ENCODE data around the gene ALK.

ALK gene

DNA sequence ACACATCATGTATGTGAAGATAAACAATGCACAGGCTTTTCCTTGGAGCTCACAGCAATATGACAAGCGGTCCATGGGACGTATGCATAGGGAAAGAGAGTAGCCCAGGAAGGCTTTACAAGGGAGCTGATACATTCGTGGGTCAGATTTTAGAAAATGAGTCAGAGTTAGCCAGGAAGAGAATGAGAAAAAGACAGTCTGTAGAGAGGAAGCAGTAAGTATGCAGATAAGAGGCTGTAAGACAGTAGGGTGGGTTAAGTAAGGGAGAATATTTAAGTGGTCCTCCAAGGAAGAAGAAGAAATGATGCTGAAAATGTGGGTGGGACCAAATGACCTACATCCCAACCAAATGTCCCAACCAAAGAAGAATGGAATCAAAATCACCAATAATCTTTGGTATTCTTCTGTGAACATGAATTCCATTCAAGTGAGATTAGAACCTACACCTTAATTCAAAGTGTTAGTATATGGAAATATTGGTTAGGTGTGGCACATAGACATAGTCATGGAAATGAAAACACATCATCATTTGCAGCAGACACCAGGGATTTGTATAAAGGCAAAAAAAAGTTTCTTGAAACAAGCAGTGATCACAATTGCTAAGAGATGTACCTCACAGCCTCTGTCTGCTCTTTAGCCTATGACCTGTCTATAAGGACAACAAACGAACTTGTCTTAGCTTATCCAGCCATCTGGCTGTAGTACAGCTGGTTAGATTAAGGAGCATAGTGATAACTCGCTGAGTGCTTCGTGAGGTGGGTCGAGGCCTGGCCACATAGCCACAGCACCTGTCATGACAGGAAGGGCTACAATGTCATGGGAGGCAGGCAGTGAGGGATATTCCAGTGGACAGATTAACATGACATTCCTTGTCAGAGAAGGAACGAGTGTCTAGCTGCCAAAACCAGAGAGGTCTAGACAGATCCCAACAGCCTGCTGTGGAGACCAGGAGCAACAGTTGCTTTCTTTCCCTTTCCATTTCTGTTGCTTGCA lies 133.6 kb downstream of the ALK start:
- WGBS: 91% methylated on average over 8 of the region's 8 CpGs
- no peaks in the 10 kb centered on the region for H3K27me3 ChIP-seq (ENCODE audit: insufficient read depth, low read length)

DNA sequence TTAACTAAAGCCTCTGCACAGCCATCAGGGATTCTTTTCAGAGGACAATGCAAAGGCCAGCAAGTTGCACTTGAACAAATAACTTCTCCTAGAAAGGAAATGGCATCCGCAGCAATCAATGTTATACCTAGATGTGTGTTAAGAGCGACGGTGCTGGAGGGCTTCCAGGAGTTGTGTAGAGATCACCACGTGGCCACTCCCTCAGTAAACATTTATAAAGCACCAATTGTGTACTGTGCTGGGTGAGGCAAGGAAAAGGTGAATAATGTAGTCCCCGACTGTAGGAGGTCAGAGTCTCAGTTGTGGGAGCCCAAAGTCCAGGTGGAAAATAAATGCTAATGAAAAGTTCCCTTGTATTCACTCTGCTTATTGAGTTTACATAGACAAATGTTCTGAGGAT lies 135.0 kb downstream of the ALK start:
- H3K9me3 ChIP-seq (ENCODE audit: insufficient read depth, low read depth, low read length): no peaks in the 10 kb centered on the region
- no peak overlapping the region for H3K27ac ChIP-seq (ENCODE audit: low read depth, low read length)
- H3K4me1 ChIP-seq (ENCODE audit: insufficient read depth, low read length): 0 out of 2 replicates have a peak, but pooled peaks cover 5% of the 10 kb centered on the region
- no peaks in the 10 kb centered on the region for H3K27me3 ChIP-seq (ENCODE audit: insufficient read depth, low read length)
- no peaks in the 10 kb centered on the region for H3K36me3 ChIP-seq (ENCODE audit: insufficient read depth, low read length)
- 95% methylated on average over 5 of the region's 5 CpGs for WGBS
- H3K4me3 ChIP-seq (ENCODE audit: low read length): no peak overlapping the region
- no peak overlapping the region for H3K9ac ChIP-seq (ENCODE audit: low read depth, low read length)

More for the DNA sequence above, 133.6 kb downstream of the ALK start:
- 0 out of 2 replicates have a peak, but pooled peaks cover 5% of the 10 kb centered on the region for H3K4me1 ChIP-seq (ENCODE audit: insufficient read depth, low read length)
- no peaks in the 10 kb centered on the region for H3K9me3 ChIP-seq (ENCODE audit: insufficient read depth, low read depth, low read length)
- H3K9ac ChIP-seq (ENCODE audit: low read depth, low read length): no peak overlapping the region
- no peak overlapping the region for H3K27ac ChIP-seq (ENCODE audit: low read depth, low read length)
- no peaks in the 10 kb centered on the region for H3K36me3 ChIP-seq (ENCODE audit: insufficient read depth, low read length)
- no peak overlapping the region for H3K4me3 ChIP-seq (ENCODE audit: low read length)

DNA sequence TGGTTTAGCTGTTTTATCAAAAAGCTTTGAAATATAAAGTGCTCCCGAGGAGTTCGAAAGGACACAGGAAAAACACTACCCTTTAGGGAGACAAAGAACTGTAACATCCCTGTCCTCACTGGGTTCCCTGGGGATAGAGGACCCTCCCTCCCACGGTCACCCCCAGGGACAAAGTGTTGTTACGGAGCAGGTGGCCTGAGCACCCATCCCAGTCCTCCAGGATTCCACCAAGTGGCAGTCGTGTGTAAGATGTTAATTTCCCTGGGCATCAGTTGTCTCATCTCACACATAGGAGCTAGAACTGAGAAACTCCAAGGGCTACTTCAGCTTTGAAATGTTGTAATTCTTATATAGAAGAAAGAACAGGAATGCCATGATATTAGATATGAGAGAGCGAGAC lies 137.7 kb downstream of the ALK start:
- Histone ChIP-seq H3K4me1 (ENCODE audit: insufficient read depth, low read length) (0 out of 2 replicates have a peak, but pooled peaks cover 5% of the 10 kb centered on the region), H3K9ac (ENCODE audit: low read depth, low read length) (no peak overlapping the region), H3K4me3 (ENCODE audit: low read length) (no peak overlapping the region), H3K36me3 (ENCODE audit: insufficient read depth, low read length) (no peaks in the 10 kb centered on the region), H3K27me3 (ENCODE audit: insufficient read depth, low read length) (no peaks in the 10 kb centered on the region), H3K9me3 (ENCODE audit: insufficient read depth, low read depth, low read length) (no peaks in the 10 kb centered on the region), H3K27ac (ENCODE audit: low read depth, low read length) (no peak overlapping the region)
- 94% methylated on average over 6 of the region's 6 CpGs for WGBS

- Histone ChIP-seq H3K4me1 (ENCODE audit: insufficient read depth, low read length) (0 out of 2 replicates have a peak, but pooled peaks cover 5% of the 10 kb centered on the region), H3K27me3 (ENCODE audit: insufficient read depth, low read length) (no peaks in the 10 kb centered on the region), H3K36me3 (ENCODE audit: insufficient read depth, low read length) (no peaks in the 10 kb centered on the region), H3K9me3 (ENCODE audit: insufficient read depth, low read depth, low read length) (no peaks in the 10 kb centered on the region), H3K9ac (ENCODE audit: low read depth, low read length) (no peak overlapping the region), H3K4me3 (ENCODE audit: low read length) (no peak overlapping the region), H3K27ac (ENCODE audit: low read depth, low read length) (no peak overlapping the region)
- 87% methylated on average over 7 of the region's 7 CpGs for WGBS
Measured at GRCh38 chr2:29782549-29783458, 138.6 kb downstream of the ALK start.

- no peaks in the 10 kb centered on the region for H3K27me3 ChIP-seq (ENCODE audit: insufficient read depth, low read length)
- WGBS: 98% methylated on average over 1 of the region's 1 CpG
Measured at GRCh38 chr2:29782087-29782486, 139.3 kb downstream of the ALK start.

DNA sequence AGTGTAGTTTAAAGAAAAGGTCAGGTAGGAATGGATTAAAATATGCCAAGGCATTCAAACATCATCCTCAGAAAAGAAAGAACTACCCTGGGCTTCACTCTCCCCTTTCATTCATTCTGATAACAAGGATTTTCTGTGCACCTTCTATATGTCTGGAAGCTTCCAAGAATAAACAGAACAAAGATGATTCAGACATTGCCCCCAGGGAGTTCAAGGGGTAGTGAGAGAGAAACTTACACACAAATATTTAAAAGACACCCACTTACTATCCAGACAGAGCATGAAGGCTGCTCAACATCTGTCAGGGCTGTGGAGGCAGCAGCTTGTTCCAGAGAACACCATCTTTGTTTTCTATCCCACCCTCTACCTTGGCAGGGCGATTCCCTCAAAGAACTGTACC lies 140.5 kb downstream of the ALK start:
- Histone ChIP-seq H3K4me1 (ENCODE audit: insufficient read depth, low read length) (0 out of 2 replicates have a peak, but pooled peaks cover 5% of the 10 kb centered on the region), H3K9ac (ENCODE audit: low read depth, low read length) (no peak overlapping the region), H3K27me3 (ENCODE audit: insufficient read depth, low read length) (no peaks in the 10 kb centered on the region), H3K9me3 (ENCODE audit: insufficient read depth, low read depth, low read length) (no peaks in the 10 kb centered on the region), H3K36me3 (ENCODE audit: insufficient read depth, low read length) (no peaks in the 10 kb centered on the region), H3K27ac (ENCODE audit: low read depth, low read length) (no peak overlapping the region), H3K4me3 (ENCODE audit: low read length) (no peak overlapping the region)
- WGBS: 95% methylated on average over 1 of the region's 1 CpG

More at GRCh38 chr2:29782087-29782486, 139.3 kb downstream of the ALK start:
- H3K9ac ChIP-seq (ENCODE audit: low read depth, low read length): no peak overlapping the region
- H3K36me3 ChIP-seq (ENCODE audit: insufficient read depth, low read length): no peaks in the 10 kb centered on the region
- no peak overlapping the region for H3K4me3 ChIP-seq (ENCODE audit: low read length)
- 0 out of 2 replicates have a peak, but pooled peaks cover 5% of the 10 kb centered on the region for H3K4me1 ChIP-seq (ENCODE audit: insufficient read depth, low read length)
- H3K9me3 ChIP-seq (ENCODE audit: insufficient read depth, low read depth, low read length): no peaks in the 10 kb centered on the region
- H3K27ac ChIP-seq (ENCODE audit: low read depth, low read length): no peak overlapping the region

DNA sequence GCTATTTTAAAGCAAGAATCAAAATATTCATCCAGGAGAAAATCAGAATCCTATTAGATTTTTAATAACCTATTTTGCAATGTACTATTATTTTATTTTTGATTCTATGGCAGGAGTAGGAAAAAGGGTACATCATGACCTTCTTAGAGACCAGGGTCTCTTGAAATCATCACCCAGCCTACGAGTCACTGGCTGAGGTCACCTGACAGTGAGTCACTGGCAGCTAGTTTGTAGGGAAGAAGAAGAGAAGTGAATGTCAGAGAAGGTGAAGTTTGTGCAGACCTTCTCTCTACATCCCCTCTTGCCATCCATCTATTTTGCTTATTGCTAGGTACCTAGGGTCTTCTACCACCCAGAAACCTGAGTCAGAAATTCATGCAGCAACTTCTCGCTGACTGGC lies 144.2 kb downstream of the ALK start:
- H3K4me3 ChIP-seq (ENCODE audit: low read length): no peak overlapping the region
- H3K27me3 ChIP-seq (ENCODE audit: insufficient read depth, low read length): no peaks in the 10 kb centered on the region
- no peaks in the 10 kb centered on the region for H3K36me3 ChIP-seq (ENCODE audit: insufficient read depth, low read length)
- no peaks in the 10 kb centered on the region for H3K9me3 ChIP-seq (ENCODE audit: insufficient read depth, low read depth, low read length)
- H3K9ac ChIP-seq (ENCODE audit: low read depth, low read length): no peak overlapping the region
- 97% methylated on average over 2 of the region's 2 CpGs for whole genome bisulfite sequencing
- H3K4me1 ChIP-seq (ENCODE audit: insufficient read depth, low read length): no peaks in the 10 kb centered on the region
- H3K27ac ChIP-seq (ENCODE audit: low read depth, low read length): no peak overlapping the region

- Histone ChIP-seq H3K27me3 (ENCODE audit: insufficient read depth, low read length) (no peaks in the 10 kb centered on the region), H3K4me3 (ENCODE audit: low read length) (no peak overlapping the region), H3K9ac (ENCODE audit: low read depth, low read length) (no peak overlapping the region), H3K9me3 (ENCODE audit: insufficient read depth, low read depth, low read length) (no peaks in the 10 kb centered on the region), H3K27ac (ENCODE audit: low read depth, low read length) (no peak overlapping the region), H3K36me3 (ENCODE audit: insufficient read depth, low read length) (no peaks in the 10 kb centered on the region), H3K4me1 (ENCODE audit: insufficient read depth, low read length) (no peaks in the 10 kb centered on the region)
- 95% methylated on average over 2 of the region's 3 CpGs for WGBS
Measured at GRCh38 chr2:29776406-29776805, 145.0 kb downstream of the ALK start.

GRCh38 chr2:29775937-29776336 lies 145.4 kb downstream of the ALK start:
- Histone ChIP-seq H3K9me3 (ENCODE audit: insufficient read depth, low read depth, low read length) (no peaks in the 10 kb centered on the region), H3K36me3 (ENCODE audit: insufficient read depth, low read length) (no peaks in the 10 kb centered on the region), H3K27me3 (ENCODE audit: insufficient read depth, low read length) (no peaks in the 10 kb centered on the region), H3K27ac (ENCODE audit: low read depth, low read length) (no peak overlapping the region), H3K4me3 (ENCODE audit: low read length) (no peak overlapping the region), H3K4me1 (ENCODE audit: insufficient read depth, low read length) (no peaks in the 10 kb centered on the region), H3K9ac (ENCODE audit: low read depth, low read length) (no peak overlapping the region)
- 100% methylated on average over 1 of the region's 1 CpG for WGBS

DNA sequence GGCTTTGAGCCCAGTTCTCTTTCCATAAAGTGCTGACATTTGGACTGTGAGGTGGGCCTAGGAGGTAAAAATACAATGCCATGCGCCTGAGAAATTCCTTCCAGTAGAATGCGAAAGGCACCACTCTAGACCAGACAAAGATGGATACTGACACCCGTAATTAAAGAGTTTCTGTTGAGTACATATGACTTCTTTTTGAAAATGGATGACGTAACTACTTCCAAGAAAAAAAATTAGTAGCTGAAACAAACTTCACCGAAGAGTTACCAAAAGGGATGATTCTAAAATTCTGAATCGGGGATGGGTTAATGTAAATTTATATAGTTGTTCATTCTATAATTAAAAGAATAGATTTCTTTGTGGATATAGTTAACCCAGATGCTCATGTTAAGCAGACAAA lies 146.8 kb downstream of the ALK start:
- WGBS: 93% methylated on average over 5 of the region's 6 CpGs
- H3K9me3 ChIP-seq (ENCODE audit: insufficient read depth, low read depth, low read length): no peaks in the 10 kb centered on the region
- no peak overlapping the region for H3K4me3 ChIP-seq (ENCODE audit: low read length)

GRCh38 chr2:29770846-29771245 lies 150.5 kb downstream of the ALK start:
- 94% methylated on average over 3 of the region's 3 CpGs for WGBS

More for the DNA sequence above, 146.8 kb downstream of the ALK start:
- H3K9ac ChIP-seq (ENCODE audit: low read depth, low read length): no peak overlapping the region
- no peaks in the 10 kb centered on the region for H3K36me3 ChIP-seq (ENCODE audit: insufficient read depth, low read length)
- no peaks in the 10 kb centered on the region for H3K4me1 ChIP-seq (ENCODE audit: insufficient read depth, low read length)
- H3K27ac ChIP-seq (ENCODE audit: low read depth, low read length): no peak overlapping the region
- no peaks in the 10 kb centered on the region for H3K27me3 ChIP-seq (ENCODE audit: insufficient read depth, low read length)

More at GRCh38 chr2:29770846-29771245, 150.5 kb downstream of the ALK start:
- no peak overlapping the region for H3K27ac ChIP-seq (ENCODE audit: low read depth, low read length)
- no peaks in the 10 kb centered on the region for H3K9me3 ChIP-seq (ENCODE audit: insufficient read depth, low read depth, low read length)
- no peaks in the 10 kb centered on the region for H3K36me3 ChIP-seq (ENCODE audit: insufficient read depth, low read length)
- no peaks in the 10 kb centered on the region for H3K4me1 ChIP-seq (ENCODE audit: insufficient read depth, low read length)
- no peak overlapping the region for H3K9ac ChIP-seq (ENCODE audit: low read depth, low read length)
- H3K4me3 ChIP-seq (ENCODE audit: low read length): no peak overlapping the region
- H3K27me3 ChIP-seq (ENCODE audit: insufficient read depth, low read length): no peaks in the 10 kb centered on the region

Data from HUES64 (cell line).